ENCODE data around the gene EVA1C.
"Not testable (repeated sequence)": the region's sequence is repeated elsewhere in the genome, so short reads cannot be mapped to it uniquely, and the experiment has no call there.

EVA1C gene

GRCh38 chr21:32423320-32424190 is 11.0 kb downstream of the EVA1C start:
- no peak for DNase-seq (ENCODE audit: low read depth in 2 of 2, low spot score in 1 of 2)

GRCh38 chr21:32424191-32424535 is 11.7 kb downstream of the EVA1C start:
- DNase-seq (ENCODE audit: low read depth in 2 of 2, low spot score in 1 of 2): no peak

GRCh38 chr21:32424674-32425073 is 12.2 kb downstream of the EVA1C start:
- no peak for DNase-seq (ENCODE audit: low read depth in 2 of 2, low spot score in 1 of 2)

GRCh38 chr21:32425628-32426027 is 13.1 kb downstream of the EVA1C start:
- DNase-seq (ENCODE audit: low read depth in 2 of 2, low spot score in 1 of 2): no peak

- no peak for DNase-seq (ENCODE audit: low read depth in 2 of 2, low spot score in 1 of 2)
Measured at GRCh38 chr21:32426066-32426465, 13.6 kb downstream of the EVA1C start.

DNA sequence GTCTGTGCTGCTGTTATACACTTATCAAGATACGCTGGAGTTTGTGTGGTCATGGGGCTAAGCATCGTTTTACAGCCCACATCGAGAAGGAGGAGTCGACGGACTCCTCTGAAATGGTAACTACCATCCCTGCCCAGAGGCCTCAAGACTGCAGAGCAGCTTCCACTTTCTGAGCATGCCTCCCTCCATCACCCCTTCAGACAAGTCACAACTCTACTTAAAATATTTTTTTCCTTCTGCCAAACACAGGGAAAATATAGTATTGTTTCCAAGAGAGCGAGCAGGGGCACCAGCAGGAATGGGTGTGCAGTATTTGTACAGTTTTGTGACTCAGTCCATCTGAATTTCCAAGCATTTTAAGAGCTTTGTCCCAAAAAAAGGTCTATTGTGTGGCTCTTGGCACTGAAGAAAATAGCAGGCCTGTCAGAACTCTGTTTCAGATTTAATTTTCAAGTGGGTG is 14.1 kb downstream of the EVA1C start:
- no peak for DNase-seq (ENCODE audit: low read depth in 2 of 2, low spot score in 1 of 2)

GRCh38 chr21:32427958-32428623 is 15.6 kb downstream of the EVA1C start:
- no peak for DNase-seq (ENCODE audit: low read depth in 2 of 2, low spot score in 1 of 2)

DNA sequence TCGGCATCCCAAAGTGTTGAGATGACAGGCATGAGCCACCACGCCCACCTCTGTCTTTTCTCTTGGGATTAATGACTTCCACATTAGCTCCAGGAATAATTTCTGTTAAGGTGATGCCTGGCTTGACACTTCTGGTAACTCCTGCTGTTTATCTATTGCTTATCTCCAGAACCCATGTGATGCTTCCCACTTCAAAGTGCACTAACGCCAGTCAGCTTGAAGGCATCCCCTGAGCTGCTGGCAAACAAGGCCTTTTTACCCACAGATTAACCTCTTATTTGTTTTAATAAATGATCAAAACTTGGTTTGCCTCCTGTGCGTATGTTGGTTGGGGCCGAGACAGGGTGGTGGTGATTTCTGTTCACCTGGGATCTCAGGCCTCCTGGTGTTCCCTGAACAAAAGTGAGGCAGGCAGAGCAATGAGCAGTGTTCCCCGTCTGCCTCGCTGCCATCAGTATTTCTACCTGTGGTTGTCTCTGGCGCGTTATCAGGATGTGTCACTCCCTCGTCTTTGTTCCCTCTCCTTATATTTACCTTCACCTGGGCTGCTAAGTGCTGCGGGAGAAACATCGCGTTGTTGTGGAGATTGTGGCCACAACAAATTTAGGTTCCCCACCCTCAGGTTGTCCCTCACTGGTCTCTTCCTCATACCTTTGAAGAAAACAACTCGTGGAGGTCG is 20.6 kb downstream of the EVA1C start:
- not testable (repeated sequence) for DNase-seq (ENCODE audit: low read depth in 2 of 2, low spot score in 1 of 2)

DNA sequence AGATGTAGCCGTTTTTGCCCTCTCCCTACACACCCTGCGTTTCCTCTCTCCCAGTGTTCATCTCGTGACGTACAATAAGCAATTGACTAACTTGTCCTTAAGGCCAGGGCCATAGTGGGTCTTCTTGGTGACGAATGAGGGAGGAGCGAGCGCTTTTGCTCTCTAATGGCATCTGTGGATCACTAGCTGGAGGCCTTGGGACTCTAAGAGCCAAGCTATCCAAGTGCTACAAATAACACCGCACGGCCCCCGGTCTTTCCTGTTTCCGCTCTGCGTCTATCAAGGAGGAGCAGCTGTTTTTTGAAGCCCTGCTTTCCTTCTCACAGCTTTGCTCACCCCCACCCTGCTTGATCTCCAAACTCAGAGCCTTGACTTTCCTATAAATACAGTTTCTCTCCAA is 25.2 kb downstream of the EVA1C start:
- DNase-seq (ENCODE audit: low read depth in 2 of 2, low spot score in 1 of 2): no peak

GRCh38 chr21:32442566-32443318 is 30.2 kb downstream of the EVA1C start:
- no peak for DNase-seq (ENCODE audit: low read depth in 2 of 2, low spot score in 1 of 2)

GRCh38 chr21:32445101-32445500 is 32.6 kb downstream of the EVA1C start:
- no peak for DNase-seq (ENCODE audit: low read depth in 2 of 2, low spot score in 1 of 2)

GRCh38 chr21:32446440-32446839 is 33.9 kb downstream of the EVA1C start:
- DNase-seq (ENCODE audit: low read depth in 2 of 2, low spot score in 1 of 2): not testable (repeated sequence)

GRCh38 chr21:32447224-32447623 is 34.7 kb downstream of the EVA1C start:
- DNase-seq (ENCODE audit: low read depth in 2 of 2, low spot score in 1 of 2): no peak

DNA sequence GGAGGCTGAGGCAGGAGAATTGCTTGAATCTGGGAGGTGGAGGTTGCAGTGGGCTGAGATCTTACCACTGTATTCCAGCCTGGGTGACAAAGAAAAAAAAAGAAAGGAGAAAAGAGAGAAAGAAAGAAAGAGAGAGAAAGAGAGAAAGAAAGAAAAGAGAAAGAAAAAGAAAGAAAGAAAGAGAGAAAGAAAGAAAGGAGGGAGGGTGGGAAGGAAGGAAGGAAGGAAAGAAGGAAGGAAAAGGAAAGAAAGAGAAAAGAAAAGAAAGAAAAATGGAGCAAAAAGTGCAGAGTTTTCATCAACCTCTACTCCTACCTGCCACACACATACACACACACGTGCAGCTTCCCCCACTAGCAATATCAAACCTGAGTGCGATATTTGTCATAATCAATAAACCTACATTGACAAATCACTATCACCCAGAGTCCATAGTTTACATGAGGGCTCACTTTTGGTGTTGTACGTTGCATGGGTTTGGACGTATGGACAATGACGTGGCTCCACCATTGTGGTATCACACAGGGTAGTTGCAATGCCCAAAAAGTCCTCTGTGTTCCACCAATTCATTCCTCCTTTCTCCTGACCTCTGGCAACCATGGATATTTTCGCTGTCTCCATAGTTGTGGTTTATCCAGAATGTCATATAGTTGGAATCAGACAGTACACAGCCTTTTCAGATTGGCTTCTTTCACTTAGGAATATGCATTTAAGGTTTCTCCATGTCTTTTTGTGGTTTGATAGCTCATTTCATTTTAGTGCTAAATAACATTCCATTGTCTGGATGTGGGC is 36.5 kb downstream of the EVA1C start:
- DNase-seq (ENCODE audit: low read depth in 2 of 2, low spot score in 1 of 2): no peak

GRCh38 chr21:32450881-32451701 is 38.6 kb downstream of the EVA1C start:
- DNase-seq (ENCODE audit: low read depth in 2 of 2, low spot score in 1 of 2): not testable (repeated sequence)

GRCh38 chr21:32452191-32452590 is 39.7 kb downstream of the EVA1C start:
- DNase-seq (ENCODE audit: low read depth in 2 of 2, low spot score in 1 of 2): not testable (repeated sequence)

DNA sequence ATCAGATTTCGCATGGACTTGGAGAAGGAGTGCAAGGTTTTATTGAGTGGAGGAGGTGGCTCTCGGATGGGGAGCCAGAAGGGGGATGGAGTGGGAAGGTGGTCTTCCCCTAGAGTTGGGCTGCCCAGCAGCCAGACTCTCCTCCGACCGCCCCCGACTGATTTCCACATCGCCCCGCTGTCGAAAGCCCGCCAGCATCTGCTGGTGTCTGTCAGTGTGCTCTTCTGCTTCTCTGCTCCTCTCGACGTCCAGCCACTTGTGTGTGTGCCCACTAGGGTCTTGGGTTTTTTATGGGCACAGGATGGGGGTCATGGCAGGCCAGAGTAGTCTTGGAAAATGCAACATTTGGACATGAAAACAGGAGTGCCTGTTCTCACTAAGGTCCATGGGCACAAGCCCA is 40.1 kb downstream of the EVA1C start:
- DNase-seq (ENCODE audit: low read depth in 2 of 2, low spot score in 1 of 2): no peak

- DNase-seq (ENCODE audit: low read depth in 2 of 2, low spot score in 1 of 2): no peak
Measured at GRCh38 chr21:32455548-32455947, 43.0 kb downstream of the EVA1C start.

- no peak for DNase-seq (ENCODE audit: low read depth in 2 of 2, low spot score in 1 of 2)
Measured at GRCh38 chr21:32456497-32456918, 44.0 kb downstream of the EVA1C start.

Data from stimulated activated CD8-positive, alpha-beta memory T cell treated with anti-CD3 and anti-CD28 coated beads, Interleukin-4, amount 100 ng/mL, for 1 hour (primary cell).